Inflammatory macrophage treated with lipopolysaccharide for 4 hours (primary cell): ENCODE measurements around the gene ACSBG1.
A peak's percentile ranks its signal among the peaks of the same experiment; 100 is the strongest.
"Not testable (repeated sequence)": the region's sequence is repeated elsewhere in the genome, so short reads cannot be mapped to it uniquely, and the experiment has no call there.

ENCODE experiments used
- DNase-seq: peaks from one replicate; pipeline ENCODE4 v3.0.0-alpha.2; 2020

The ACSBG1 gene

DNA sequence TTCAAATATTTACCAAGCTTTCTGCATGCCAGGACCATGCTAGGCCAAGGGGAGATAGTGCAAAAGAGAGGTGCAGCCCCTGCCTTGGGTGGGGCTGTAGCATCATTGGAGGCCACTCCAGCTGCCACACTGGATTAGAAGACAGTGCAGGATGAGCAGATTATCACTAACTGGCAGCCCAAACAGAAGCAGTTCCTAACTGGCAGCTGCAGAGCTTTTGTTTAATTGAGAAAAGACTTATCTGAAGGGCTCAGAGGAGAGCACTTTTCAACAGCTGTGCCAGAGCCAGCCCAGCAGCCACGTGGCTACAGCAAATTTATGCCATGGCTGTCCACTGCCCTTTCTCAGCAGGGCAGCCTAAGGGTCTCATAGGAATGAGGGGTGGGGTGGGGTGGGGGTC, 13.5 kb upstream of the ACSBG1 start:
- DNase-seq: no peak

DNA sequence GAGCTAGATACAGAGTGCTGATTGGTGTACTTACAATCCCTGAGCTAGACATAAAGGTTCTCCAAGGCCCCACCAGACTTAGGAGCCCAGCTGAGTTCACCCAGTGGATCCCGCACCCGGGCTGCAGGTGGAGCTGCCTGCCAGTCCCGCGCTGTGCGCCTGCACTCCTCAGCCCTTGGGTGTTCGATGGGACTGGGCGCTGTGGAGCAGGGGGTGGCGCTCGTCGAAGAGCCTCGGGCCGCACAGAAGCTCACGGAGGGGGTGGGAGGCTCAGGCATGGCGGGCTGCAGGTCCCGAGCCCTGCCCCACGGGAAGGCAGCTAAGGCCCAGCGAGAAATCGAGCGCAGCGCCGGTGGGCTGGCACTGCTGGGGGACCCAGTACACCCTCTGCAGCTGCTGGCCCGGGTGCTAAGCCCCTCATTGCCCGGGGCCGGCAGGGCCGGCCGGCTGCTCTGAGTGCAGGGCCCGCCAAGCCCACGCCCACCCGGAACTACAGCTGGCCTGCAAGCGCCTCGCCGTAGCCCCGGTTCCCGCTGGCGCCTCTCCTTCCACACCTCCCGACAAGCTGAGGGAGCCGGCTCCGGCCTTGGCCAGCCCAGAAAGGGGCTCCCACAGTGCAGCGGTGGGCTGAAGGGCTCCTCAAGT, 11.7 kb upstream of the ACSBG1 start:
- DNase-seq: not testable (repeated sequence)

GRCh38 chr15:78245392-78245791, 11.0 kb upstream of the ACSBG1 start:
- DNase-seq: not testable (repeated sequence)

- DNase-seq: no peak
These were observed 10.5 kb upstream of the ACSBG1 start for GRCh38 chr15:78244893-78245292.

GRCh38 chr15:78244101-78244500, 9.7 kb upstream of the ACSBG1 start:
- no peak for DNase-seq

- no peak for DNase-seq
These were observed 9.2 kb upstream of the ACSBG1 start for GRCh38 chr15:78243491-78243941.

DNA sequence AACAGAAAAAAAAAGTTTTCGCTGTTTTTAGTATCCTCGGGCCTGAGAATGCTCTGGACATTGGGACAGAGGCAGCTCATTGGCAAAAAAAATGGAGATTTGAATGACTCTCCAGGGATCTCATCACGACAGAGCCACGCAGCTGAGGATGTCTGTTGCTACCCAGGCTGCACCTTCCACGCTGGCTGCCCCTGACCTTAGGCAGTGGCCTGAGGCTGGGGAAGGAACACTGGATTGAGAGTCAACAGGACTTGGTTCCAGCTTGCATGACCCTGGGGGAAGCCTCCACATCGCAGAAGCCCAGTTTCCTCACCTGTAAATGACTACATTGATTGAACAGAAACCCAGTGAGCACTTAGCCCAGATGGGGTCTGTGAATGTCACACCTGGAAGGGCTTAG, 8.7 kb upstream of the ACSBG1 start:
- DNase-seq: no peak

DNA sequence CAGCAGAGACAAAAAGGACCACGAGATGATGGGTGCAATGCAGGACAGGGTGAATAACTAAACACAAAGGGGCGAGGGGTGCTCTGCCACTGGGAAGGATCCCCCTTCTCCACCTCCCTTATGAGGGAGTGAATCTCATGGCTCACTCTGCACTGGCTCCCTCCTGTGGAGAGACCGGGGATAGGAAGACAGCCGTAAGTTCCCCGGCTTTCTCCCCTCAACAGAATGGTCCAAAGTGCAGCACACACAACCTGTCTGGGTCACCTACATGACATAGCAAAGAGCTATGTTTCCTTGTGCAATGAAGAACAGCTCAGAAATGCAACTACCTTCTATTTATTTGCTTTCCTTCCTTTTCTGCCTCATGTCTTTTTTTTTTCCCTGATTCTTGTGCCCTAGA, 7.8 kb upstream of the ACSBG1 start:
- peak; percentile 27 for DNase-seq

DNA sequence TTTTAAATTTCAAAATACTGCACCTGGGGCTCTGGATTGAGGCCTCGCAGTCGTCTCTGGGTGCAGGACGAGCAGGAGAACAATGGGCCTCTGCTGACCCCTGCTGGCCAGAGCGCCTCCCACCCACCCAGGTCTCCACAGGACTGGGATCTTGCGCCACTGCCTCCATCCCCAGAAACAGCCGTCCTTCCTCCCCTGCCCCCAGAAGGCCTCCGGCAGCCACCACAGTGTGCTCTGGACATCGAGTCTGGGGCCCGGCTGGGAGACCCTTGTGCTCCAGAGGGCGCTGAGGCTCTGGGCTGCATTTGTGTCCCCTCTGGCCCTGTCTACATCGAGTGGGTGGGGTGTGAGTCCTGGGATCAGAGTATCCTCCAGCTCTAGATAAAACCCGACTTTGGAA, 6.7 kb upstream of the ACSBG1 start:
- DNase-seq: peak; percentile 70

DNA sequence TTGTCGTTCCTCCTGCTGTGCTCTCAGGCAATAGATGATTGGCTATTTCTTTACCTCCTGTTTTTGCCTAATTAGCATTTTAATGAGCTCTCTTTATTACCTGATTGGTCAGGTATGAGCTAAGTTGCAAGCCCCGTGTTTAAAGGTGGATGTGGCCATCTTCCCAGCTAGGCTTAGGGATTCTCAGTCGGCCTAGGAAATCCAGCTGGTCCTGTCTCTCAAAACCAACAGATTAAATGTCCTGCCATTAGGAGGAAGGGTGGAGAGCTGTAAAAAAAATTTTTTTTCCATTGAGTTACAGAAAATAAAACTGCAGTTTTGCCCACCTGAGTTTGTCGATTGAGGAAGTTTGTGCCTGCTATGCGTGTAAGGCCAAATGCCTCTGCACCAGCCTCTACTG, 5.4 kb upstream of the ACSBG1 start:
- DNase-seq: no peak

DNA sequence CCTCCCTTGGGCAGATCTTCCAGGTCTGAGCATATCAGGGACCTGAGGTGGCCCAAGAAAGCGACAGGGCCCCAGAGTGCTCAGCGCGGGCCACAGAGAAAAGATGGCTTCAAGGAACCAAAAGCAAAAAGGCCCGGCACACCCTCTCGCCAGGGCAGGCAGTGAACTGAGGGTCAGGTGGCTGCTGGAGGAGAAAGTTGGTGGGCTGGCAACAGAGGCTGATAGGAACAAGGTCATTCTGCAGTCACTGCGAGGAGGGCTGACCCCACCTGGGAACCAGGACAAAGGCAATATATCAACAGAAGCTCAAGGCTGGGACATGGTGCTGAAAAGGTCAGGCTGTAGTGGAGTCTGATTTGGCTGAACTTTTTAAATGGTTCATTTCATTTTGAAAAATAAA, 2.8 kb upstream of the ACSBG1 start:
- DNase-seq: no peak

- DNase-seq: no peak
These were observed 2.1 kb upstream of the ACSBG1 start for GRCh38 chr15:78236491-78236890.

DNA sequence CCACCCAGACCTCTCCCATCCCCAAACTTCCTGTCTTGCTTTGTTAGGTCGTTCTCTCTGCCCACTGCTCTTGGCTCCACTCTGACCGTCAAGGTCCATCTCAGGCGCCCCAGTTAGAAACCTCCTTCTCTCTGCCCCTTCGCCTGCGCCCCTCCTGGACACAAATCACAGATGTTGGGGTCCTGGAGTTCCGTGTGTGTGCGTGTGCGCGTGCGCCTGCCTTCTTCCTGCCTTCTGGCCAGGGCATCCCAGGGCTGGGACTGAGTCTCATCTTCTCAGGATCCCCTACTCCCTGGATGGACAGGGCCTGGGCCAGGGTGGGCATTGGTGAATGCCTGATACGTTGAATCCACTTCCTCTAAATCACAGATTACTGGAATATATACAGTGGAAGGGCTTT, 869 bp downstream of the ACSBG1 start:
- no peak for DNase-seq

DNA sequence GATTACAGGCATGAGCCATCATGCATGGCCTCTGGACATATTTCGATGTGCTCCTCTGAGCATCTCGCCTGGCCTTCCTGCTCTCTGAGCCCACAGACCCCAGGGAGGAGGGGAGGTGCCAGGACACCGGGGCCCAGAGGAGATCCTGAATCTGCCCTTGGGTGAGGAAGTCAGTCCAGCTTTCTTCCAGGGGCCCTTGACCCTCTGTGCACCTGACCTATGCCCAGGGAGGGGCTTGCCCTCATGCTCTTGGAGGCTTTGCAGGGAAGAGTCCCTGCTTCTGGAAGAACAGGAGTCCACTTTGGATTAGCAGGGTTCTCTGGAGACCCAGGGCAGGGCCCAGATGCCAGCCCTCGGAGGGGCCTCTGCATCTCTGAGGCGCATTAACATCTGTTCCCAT, 1.4 kb downstream of the ACSBG1 start:
- no peak for DNase-seq

DNA sequence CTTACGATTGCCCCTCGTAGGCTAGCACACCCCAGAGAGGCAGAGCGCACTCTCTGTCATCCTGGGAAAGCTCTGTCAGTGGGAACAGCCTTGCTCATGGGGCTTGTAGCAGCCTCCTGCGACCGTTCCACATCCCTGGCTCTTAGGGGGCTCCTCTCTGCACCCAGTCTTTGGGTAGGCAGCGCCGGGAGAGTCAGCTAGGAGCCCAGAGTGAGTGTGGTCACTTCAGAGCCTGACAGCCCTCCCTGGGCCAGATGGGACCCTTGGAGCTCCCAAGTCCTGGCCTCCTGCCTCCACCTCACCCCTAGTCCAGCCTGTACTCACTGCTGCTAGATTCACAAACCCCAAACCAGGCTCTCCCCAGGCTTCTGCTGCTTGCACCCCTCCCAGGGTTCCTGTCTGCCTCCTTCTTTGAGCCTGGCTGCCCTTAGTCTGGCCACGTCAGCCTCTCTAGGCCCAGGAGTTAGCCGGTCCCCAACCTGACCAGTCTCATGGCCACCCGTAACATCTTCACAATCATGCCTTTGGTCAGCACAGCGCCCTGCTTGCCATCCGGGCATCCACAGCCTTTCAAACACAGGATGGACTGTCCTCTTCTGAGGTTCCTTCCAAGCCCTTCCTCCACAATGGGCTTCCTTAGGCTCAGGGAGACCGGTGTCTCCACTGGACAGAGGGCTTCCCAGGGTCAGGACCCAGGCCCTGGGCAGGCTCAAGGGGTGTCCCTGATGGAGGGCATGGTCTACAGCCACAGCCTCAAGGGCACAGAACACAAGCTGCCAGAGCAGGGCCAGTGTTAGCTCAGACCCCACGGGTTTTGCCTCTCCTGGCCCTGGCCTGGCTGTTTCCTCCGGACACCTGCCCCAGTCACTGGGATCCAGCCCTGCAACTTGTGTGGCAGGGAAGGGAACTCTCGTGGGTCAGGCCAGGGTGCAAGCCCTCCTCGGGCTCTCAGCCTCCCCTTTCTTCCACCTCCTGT, 4.6 kb downstream of the ACSBG1 start:
- DNase-seq: no peak

- no peak for DNase-seq
These were observed 5.9 kb downstream of the ACSBG1 start for GRCh38 chr15:78228356-78228996.

DNA sequence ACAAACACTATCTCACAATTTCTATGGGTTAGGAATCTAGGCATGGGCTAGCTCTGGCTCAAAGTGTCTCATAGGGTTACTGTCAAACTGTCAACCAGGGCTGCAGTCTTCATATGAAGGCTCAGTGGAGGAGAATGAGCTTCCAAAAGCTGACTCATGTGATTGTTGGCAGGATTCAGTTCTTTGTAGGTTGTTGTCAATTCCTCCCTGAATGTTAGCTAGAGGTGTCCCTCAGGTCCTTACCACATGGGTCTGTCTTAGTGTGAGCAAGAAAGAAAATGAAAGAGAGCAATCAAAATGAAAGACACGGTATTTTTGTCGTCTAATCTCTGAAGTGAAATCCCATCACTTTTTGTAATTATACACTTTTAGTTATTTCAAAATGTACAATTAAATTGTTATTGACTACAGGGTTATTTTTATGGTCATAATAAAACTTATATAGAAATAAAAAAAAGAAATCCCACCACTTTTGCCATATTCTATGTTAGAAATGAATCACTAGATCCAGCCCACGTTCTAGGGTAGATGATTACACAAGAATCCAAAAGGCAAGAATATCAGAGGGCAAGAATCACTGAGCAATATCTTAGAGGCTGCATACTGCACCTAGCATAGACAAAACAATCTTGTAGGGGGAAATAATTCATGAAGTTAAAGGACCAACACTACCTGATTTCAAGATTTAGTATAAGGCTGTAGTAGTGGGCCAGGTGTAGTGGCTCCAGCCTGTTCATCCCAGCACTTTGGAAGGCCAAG, 8.4 kb downstream of the ACSBG1 start:
- DNase-seq: no peak

DNA sequence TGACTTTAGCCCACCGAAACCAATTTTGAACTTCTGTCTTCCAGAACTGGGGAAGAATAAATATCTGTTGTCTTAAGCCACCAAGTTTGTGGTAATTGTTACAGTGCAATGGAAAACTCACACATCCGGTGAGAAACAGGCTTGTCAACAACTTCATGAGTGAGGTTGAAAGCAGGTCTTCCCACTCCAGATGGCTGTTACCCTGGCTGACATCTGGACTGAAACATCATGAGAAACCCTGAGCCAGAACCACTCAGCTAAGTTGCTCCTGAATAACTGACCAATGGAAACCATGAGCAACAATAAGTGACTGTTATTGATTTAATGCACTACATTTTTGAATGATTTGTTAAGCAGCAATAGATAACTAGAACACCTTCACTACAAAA, 10.3 kb downstream of the ACSBG1 start:
- no peak for DNase-seq

GRCh38 chr15:78223396-78224022, 10.9 kb downstream of the ACSBG1 start:
- DNase-seq: no peak

- no peak for DNase-seq
These were observed 11.5 kb downstream of the ACSBG1 start for GRCh38 chr15:78222745-78223395.

GRCh38 chr15:78220713-78221112, 13.7 kb downstream of the ACSBG1 start:
- DNase-seq: no peak
